Motor neuron (in vitro differentiated cells): Measurements from ENCODE around the gene BRD7. TPM values are rescaled to one million over a fixed set of nuclear protein-coding genes. Genes with fewer than 3 reads are reported as not detected.

Experiments
- ATAC-seq, 8 experiments: fragments of 200-7000 bp; cut with Tn5 transposase; replicated peaks in 6 of 8; 2 replicates each; pipeline ENCODE4 v1.8.0; 2021; ENCODE audit warnings: mild to moderate bottlenecking in 8 of 8, moderate library complexity in 8 of 8
- H3K27ac ChIP-seq, 2 donors: fragments of 250-450 bp; sonication (Bioruptor Pico); 2 replicates each; pipeline ENCODE4 v1.9.0; 2021; ENCODE audit warnings: antibody characterized with exemption in 2 of 2, mild to moderate bottlenecking in 2 of 2, moderate library complexity in 1 of 2
- H3K4me1 ChIP-seq, 2 donors: fragments of 250-450 bp; sonication (Bioruptor Pico); replicated peaks in 1 of 2; 2 replicates each; pipeline ENCODE4 v1.6.1; 2021; ENCODE audit warnings: antibody characterized with exemption in 2 of 2, mild to moderate bottlenecking in 2 of 2, moderate library complexity in 1 of 2
- H3K4me3 ChIP-seq, 5 donors: fragments of 250-450 bp; sonication (Bioruptor Pico); 2 replicates each; pipeline ENCODE4 v1.9.0; 2021; ENCODE audit warnings: antibody characterized with exemption in 5 of 5, mild to moderate bottlenecking in 5 of 5, moderate library complexity in 4 of 5
- WGBS, 10 experiments: fragments of 450-650 bp; shearing (Covaris generic); methylation state at CpG; one replicate each; pipeline ENCODE4 v1.0.0; 2022; 5-methylcytosine and 5-hydroxymethylcytosine counted together
- in situ Hi-C, 9 experiments: fragments of 400-800 bp; cut with MboI; loops; one replicate each; pipeline ENCODE4 v1.15.0; 2021; ENCODE audit warnings: low sequenced_read_pairs in 9 of 9, low pct_unique_long_range_greater_than_20kb in 2 of 9; ENCODE audit not compliant: unreplicated experiment in 9 of 9
- total RNA-seq, 8 experiments: library from RNA; unstranded; fragments of 300-600 nt; gene quantifications; 2 replicates each; pipeline versions ENCODE4 v1.2.3 to v1.2.4, GENCODE V29; 2022

The BRD7 gene
- total RNA-seq, 8 experiments from 2014 or later, result 32.5 to 85.4 (median 55.8) TPM

DNA sequence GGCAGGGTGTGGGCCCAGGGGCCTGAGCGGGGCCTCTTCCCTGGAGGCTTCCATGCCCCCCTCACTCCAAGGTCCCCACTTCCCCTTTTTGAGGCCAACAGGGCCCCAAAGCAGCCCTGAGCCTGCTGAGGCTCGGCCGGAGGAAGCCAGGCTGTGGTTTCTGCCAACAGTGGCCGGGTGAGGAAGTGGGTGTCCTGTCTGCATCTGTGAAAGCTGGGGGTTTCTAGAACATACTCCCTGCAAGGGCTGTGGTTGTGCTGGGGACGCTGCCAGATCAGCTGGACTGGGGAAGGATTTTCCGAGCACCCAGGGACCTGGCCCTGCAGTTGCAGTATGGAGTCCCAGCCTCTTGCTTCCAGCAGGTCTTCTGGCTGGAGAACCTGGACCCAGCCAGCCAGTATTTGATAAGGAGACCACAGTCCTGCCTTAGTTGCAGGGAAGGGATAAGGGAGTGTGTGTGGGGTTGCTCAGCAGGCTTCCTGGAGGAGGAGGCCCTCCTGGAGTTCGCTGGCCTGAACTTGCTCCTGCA, 86.7 kb downstream of the BRD7 start:
- in situ Hi-C loops, result no loop called here
- H3K4me3 ChIP-seq, result no peak overlapping the region
- no peaks in the 10 kb centered on the region for H3K4me1 ChIP-seq
- no peak overlapping the region for H3K27ac ChIP-seq
- WGBS, 10 experiments, result 67 to 100% (median 72%) methylated on average over 1 to 5 of the region's 7 CpGs; no CpG with 5 or more reads in 7 of the 10 experiments
- no peak for ATAC-seq

DNA sequence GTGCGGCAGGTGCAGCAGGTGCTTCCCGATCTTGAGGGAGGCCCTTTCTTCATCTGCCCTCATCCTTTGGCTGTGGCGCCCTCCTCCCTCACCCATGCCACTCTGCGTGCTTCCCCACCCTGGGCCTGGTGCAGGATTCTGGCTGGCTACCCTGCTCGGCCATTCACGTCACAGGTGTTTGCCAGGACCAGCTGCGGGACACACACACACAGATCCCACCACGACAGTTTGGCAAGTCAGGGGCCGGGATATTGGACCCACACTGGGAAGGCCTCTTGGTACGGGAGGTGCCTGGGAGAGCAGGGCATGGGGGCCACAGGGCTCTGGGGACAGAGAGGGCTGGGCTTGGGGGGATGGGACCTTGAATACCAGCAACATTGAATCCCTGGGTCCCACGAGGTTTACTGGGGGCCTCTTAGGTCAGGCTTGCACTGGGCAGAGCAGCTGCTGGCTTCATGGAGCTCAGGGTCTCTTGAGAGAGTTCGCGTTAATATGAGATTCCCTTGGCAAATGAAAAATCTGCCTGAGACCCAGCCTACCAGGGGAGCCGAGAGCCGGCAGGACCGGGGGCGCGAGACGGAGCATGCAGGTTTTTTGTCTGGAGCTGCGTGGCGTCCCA, 87.3 kb downstream of the BRD7 start:
- Histone ChIP-seq H3K4me3 (no peak overlapping the region), H3K27ac (no peak overlapping the region), H3K4me1 (no peaks in the 10 kb centered on the region)
- 73 to 100% (median 100%) methylated on average over 1 to 10 of the region's 21 CpGs; no CpG with 5 or more reads in 5 of the 10 experiments for WGBS, 10 experiments
- ATAC-seq, result no peak
- in situ Hi-C loops, result no loop called here

DNA sequence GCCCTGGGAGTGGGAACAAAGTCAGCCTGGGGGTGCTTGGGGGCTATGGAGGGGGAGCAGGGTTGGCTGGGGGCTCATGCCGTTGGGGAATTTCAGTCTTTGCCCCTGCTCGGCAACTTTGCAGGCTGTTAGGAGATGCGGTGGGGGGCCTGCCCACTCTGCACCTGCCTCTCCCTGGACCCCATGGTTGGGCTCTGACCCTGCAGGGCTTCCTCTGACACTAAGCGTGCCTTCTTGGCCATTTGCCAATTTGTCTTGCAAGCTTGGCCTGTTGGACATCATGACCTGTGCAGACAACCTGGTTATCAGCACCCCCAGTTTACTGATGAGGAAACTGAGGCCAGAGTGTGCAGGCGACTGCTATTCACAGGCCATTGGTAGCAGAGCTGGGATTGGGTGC, 87.9 kb downstream of the BRD7 start:
- no peaks in the 10 kb centered on the region for H3K4me1 ChIP-seq
- no peak overlapping the region for H3K4me3 ChIP-seq
- H3K27ac ChIP-seq, result no peak overlapping the region
- in situ Hi-C loops, result no loop called here
- 100% methylated on average over 1 of the region's 5 CpGs; no CpG with 5 or more reads in 7 of the 10 experiments for WGBS, 10 experiments
- no peak for ATAC-seq

DNA sequence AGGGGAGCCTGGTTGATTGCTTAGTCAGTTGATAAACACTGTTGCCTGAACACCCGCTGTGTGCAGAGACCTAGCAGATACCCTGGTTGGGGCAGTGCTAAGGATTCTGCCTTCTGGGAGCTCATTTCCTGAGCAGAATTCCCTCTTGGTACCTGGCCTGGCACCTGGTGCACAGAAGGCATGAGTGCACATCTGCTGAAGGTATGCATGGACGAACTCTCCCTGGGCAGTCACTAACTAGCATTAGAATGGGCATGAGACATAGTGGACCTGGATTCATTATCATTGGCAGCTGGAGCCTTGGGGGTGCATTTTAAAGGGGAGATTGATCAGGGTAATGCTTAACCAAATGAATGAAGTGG, 89.3 kb downstream of the BRD7 start:
- Histone ChIP-seq H3K4me3 (no peak overlapping the region), H3K4me1 (no peaks in the 10 kb centered on the region), H3K27ac (no peak overlapping the region)
- no peak for ATAC-seq
- WGBS, 10 experiments, result 21 to 100% (median 40%) methylated on average over 1 to 2 of the region's 2 CpGs; no CpG with 5 or more reads in 5 of the 10 experiments
- in situ Hi-C loops, result no loop called here

DNA sequence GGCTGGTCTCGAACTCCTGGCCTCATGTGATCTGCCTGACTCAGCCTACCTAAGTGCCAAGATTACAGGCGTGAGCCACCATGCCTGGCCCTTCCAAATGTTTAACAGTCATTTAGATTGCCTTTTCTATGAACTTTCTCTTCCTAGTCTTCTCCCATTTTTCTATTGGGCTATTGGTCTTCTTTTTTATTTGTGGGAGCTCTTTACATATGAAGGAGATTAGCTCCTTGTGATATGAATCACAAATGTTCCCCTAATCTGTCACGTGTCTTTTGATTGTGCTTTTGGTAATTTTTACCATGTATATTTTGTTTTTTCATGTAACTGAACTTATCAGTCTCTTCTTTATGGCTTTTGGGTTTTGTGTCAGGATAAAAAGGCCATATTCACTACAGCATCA, 90.5 kb downstream of the BRD7 start:
- Histone ChIP-seq H3K27ac (no peak overlapping the region), H3K4me1 (no peaks in the 10 kb centered on the region), H3K4me3 (no peak overlapping the region)
- 46 to 97% (median 80%) methylated on average over 1 to 3 of the region's 3 CpGs; no CpG with 5 or more reads in 2 of the 10 experiments for WGBS, 10 experiments
- no peak for ATAC-seq
- in situ Hi-C loops, result no loop called here

DNA sequence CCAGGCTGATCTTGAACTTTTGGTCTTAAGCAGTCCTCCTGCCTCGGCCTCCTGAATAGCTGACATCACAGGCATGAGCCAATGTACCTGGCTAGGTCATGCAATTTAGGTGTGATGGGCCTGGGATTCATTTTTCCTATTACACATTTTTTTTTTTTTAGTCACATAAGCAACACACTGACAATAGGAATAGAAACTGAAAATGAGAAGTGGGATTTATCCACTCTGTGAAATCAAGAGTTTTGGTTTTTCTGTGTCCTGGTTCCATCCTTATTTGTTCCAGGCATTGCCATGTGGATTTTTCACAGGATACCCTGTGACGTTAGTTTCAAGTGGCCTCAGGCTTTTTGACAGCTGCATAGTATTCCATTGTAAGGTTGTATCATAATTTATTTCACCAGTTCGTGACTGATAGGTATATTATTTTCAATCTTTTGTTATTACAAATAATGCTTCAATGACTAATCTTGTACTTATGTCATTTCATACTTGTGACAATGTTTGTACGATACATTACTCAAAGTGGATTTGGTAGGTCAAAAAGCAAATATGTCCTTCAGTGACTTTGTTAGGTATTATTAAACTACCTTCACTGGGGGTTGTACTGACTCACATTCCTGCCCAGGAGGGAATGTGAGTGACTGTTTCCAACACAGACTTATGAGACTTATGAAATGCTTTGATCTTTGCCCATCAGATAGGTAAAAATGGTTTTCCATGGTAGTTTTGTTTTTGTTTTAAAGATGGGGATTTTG, 91.8 kb downstream of the BRD7 start:
- no peaks in the 10 kb centered on the region for H3K4me1 ChIP-seq
- WGBS, 10 experiments, result 88 to 100% (median 95%) methylated on average over 1 to 4 of the region's 4 CpGs
- ATAC-seq, result no peak
- no peak overlapping the region for H3K4me3 ChIP-seq
- H3K27ac ChIP-seq, result no peak overlapping the region
- in situ Hi-C loops, result no loop called here

DNA sequence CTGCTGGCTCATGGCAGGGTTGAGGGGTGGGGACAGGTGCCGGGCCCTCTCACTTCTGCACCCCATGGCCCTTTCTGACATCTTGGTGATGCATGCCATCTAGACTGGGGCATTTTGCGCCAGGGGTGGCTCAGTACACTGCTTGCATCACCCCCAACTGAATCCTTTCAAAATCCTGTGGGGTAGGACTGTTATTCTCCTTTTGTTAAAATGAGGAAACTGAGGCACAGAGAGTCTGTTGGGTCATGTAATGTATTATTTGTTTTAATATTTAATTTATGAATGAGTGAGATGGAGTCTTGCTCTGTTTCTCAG, 92.5 kb downstream of the BRD7 start:
- no peak for ATAC-seq
- no peak overlapping the region for H3K27ac ChIP-seq
- H3K4me1 ChIP-seq, result no peaks in the 10 kb centered on the region
- WGBS, 10 experiments, result 92 to 100% (median 94%) methylated on average over 1 to 2 of the region's 2 CpGs; no CpG with 5 or more reads in 7 of the 10 experiments
- in situ Hi-C loops, result no loop called here
- no peak overlapping the region for H3K4me3 ChIP-seq

DNA sequence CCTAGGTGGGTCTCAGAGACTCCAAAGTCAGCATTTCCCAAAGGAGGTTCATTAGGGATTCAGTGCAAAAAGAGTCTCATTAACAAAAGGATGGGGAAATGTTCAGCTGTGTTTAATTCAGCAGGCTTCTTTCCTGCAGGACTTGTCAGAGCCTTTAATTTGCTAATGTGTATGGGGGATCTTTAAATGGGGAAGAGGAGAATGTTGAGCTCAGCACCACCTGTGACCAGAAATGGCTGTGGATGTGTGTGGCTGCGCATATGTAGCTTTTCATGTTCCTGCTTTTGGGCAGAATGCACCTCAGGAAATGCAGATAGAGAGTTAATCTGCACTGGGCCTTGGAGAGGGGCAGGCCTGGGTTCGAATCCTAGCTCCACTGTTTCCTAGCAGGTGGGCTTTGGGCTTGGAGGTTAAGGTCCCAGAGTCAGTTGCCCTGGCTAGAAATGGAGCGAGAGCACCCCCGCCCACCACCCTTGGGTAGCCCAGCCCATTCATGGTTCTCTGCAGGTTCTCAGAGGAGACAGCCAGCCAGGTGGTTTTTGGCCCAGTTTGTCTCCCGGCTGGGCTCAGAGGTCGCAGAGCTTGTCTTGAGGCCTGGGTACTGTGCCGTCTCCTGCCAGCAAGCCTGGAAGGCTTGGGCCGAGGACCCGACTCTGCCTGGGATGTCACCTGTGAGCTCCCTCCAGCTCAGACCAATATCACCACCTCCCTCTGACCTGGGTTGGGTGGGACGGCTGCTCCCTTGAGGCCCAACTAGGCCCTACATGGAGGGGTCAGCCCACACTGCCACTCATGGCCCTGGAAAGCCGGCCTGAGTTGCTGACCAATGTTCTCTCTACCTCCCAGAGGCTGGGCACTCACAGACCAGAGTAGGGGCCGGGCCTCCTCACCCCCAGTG, 93.1 kb downstream of the BRD7 start:
- ATAC-seq, result no peak
- in situ Hi-C loops, result no loop called here
- Histone ChIP-seq H3K4me1 (no peaks in the 10 kb centered on the region), H3K4me3 (no peak overlapping the region), H3K27ac (no peak overlapping the region)
- WGBS, 10 experiments, result 40 to 100% (median 95%) methylated on average over 1 to 4 of the region's 12 CpGs; no CpG with 5 or more reads in 3 of the 10 experiments

DNA sequence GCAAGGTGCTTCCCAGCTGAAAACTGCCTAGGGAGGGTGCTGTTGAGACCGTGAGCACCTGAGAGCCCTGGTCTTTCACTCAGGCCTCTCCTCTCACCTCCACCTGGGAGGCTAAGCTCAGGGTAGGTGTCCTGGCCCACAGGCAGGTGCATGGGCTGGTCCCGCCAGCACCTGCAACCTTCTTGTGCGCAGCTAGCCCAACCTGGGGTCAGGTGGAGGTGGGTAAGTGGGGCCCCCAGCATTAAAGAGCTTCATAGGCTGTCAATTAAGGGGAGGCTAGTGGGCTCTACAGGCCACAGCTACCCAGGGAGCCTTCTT, 93.7 kb downstream of the BRD7 start:
- no peak for ATAC-seq
- in situ Hi-C loops, result no loop called here
- no peak overlapping the region for H3K27ac ChIP-seq
- H3K4me3 ChIP-seq, result no peak overlapping the region
- WGBS, 10 experiments, result 100% methylated on average over 1 of the region's 3 CpGs; no CpG with 5 or more reads in 8 of the 10 experiments
- H3K4me1 ChIP-seq, result no peaks in the 10 kb centered on the region

DNA sequence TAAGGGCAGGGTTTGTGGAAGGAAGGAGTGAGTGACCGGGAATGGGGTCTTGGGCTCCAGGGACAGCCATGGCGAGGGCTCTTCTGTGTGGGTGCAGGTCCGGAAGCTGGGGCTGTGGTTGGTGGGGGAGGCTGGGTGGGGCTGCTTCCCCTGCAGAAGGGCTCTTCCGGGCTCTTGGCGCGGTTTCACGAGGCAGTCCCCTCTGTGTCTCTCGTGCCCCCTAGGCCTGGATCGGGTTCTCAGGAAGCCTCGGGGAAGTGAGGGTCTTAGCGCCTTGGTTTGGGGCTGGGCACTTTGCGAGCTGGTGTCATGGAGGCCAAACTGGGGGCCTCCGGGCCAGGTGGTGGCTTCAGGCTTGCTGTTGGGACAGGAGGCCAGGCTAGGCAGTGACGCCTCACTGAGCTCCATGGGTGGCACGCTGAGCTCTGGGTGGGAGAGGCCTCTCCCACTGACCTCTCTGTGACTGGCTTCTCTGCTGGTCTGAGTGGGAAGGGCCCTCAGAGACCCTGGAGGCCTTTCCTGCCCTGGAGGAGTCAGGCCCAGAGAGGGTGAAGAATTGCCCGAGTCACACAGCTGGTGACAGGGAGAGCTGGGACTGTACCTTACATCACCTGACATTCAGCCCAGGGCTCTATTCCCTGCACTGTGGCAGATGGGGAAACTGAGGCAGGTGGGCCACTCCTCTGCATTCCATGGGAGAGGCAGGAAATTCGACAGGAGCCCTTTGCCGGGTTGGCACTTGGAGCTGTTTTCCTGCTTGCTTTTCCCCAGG, 94.3 kb downstream of the BRD7 start:
- no peak for ATAC-seq
- Histone ChIP-seq H3K4me3 (no peak overlapping the region), H3K27ac (no peak overlapping the region), H3K4me1 (no peaks in the 10 kb centered on the region)
- 80 to 96% methylated on average over 2 to 3 of the region's 18 CpGs; no CpG with 5 or more reads in 8 of the 10 experiments for whole genome bisulfite sequencing, 10 experiments
- in situ Hi-C loops, result no loop called here

DNA sequence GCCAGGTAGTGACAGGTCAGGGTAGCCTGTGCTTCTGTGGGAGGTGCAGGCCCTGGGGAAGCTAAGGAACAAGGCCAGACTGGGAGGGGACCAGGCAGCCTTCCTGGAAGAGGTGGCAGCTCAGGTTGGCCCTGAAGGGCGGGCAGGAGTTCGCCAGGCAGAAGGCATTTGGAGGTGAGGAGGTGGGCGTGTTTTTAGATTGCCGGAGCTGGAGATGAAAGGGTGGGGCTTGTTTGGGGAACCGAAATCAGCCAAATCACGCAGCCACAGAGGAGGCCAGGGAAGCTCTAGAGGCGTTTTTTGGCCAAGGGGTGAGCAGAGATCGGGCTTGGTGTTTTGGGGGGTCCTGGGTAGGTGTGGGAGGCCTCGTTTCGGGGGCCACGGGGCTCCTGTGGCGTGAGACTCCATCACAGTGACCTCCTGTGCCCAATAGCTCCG, 94.9 kb downstream of the BRD7 start:
- ATAC-seq, result no peak
- Histone ChIP-seq H3K4me1 (no peaks in the 10 kb centered on the region), H3K27ac (no peak overlapping the region), H3K4me3 (no peak overlapping the region)
- WGBS, 10 experiments, result 77 to 80% methylated on average over 1 to 3 of the region's 13 CpGs; no CpG with 5 or more reads in 8 of the 10 experiments
- in situ Hi-C loops, result no loop called here

DNA sequence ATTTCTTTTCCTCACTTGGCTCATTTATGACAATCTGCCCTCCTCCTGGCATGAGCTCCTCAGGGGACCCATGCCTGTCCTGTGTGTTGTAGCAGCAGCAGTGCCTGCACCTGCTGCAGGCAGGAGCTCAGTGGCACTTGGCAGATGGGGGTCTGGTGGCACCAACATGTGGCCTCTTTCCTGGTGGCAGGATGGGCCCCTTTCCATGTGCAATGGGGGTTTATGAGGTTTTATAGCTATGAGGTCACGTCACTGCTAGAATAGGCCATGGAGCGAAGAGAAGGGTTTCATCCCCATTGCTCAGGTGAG, 95.5 kb downstream of the BRD7 start:
- H3K27ac ChIP-seq, result no peak overlapping the region
- ATAC-seq, result no peak
- no peaks in the 10 kb centered on the region for H3K4me1 ChIP-seq
- in situ Hi-C loops, result no loop called here
- 33 to 100% (median 100%) methylated on average over 1 of the region's 2 CpGs; no CpG with 5 or more reads in 7 of the 10 experiments for WGBS, 10 experiments
- H3K4me3 ChIP-seq, result no peak overlapping the region
